GM12878 (cell line): ENCODE results near the gene P4HA1. TPM values are rescaled to one million over a fixed set of nuclear protein-coding genes. Genes with fewer than 3 reads are reported as not detected.

Source experiments
- ATAC-seq: fragments of 200-7000 bp; cut with Tn5 transposase; 3 replicates; pipeline ENCODE4 v1.9.1; 2020; ENCODE audit warnings: mild to moderate bottlenecking, moderate library complexity
- BruUV-seq: library from RNA; stranded (reverse); fragments of 400-500 nt; replicated peaks from 2 replicates; lab custom pipeline; 2021; lab: Mats Ljungman, UMichigan
- CTCF ChIA-PET: fragments of 300-600 bp; sonication (Branson Sonifier 250); formaldehyde crosslinking; extraction: SDS; loops from one replicate; lab custom pipeline; 2021; ENCODE audit warnings: inconsistent platforms; lab: Yijun Ruan, JAX
- POLR2A ChIA-PET: fragments of 350-600 bp; formaldehyde crosslinking; extraction: SDS; loops from one replicate; lab custom pipeline; 2021; ENCODE audit warnings: inconsistent platforms; lab: Charles Lee
- RAD21 ChIA-PET: fragments of 300-600 bp; sonication (Branson Sonifier 250); formaldehyde crosslinking; loops from one replicate; lab custom pipeline; 2023; ENCODE audit warnings: antibody characterized with exemption; ENCODE audit not compliant: unreplicated experiment; lab: Charles Lee
- SMC1A ChIA-PET: fragments of 300-600 bp; sonication (Branson Sonifier 250); formaldehyde crosslinking; loops from one replicate; lab custom pipeline; 2023; ENCODE audit not compliant: unreplicated experiment, uncharacterized antibody; lab: Charles Lee
- DNase-seq: peaks from one replicate; pipeline ENCODE4 v3.0.0-alpha.2; 2011; ENCODE audit warnings: low read depth, low spot score
- FAIRE-seq: peaks from 3 replicates; lab custom pipeline; 2011; peaks lifted over from hg19 to GRCh38; lab: Jason Lieb, UNC
- H2AFZ ChIP-seq: 2 replicates; pipeline ENCODE4 v1.6.0; 2011; ENCODE audit warnings: low read depth, low read length, control low read depth; ENCODE audit not compliant: control insufficient read depth
- H3K27ac ChIP-seq: 2 replicates; pipeline ENCODE4 v1.5.1; 2011; ENCODE audit warnings: control low read depth; ENCODE audit not compliant: control insufficient read depth, insufficient read depth
- H3K27me3 ChIP-seq, 2 experiments: replicated peaks in 1 of 2; 2 replicates each; pipeline versions ENCODE4 v1.6.0 to v1.6.1; 2011; ENCODE audit warnings: low read length in 1 of 2; ENCODE audit not compliant: control insufficient read depth in 2 of 2, insufficient read depth in 2 of 2
- H3K36me3 ChIP-seq, 2 experiments: 2 replicates each; pipeline ENCODE4 v1.5.1; 2011; ENCODE audit warnings: low read length in 1 of 2; ENCODE audit not compliant: control insufficient read depth in 2 of 2, insufficient read depth in 2 of 2
- H3K4me1 ChIP-seq: 2 replicates; pipeline ENCODE4 v1.6.1; 2011; ENCODE audit warnings: mild to moderate bottlenecking, low read length, moderate library complexity, mixed read lengths; ENCODE audit not compliant: control insufficient read depth, insufficient read depth
- H3K4me2 ChIP-seq: 2 replicates; pipeline ENCODE4 v1.6.0; 2011; ENCODE audit warnings: control low read depth; ENCODE audit not compliant: control insufficient read depth, insufficient read depth
- H3K4me3 ChIP-seq: fragments of 200-600 bp; sonication (generic); 2 replicates; pipeline ENCODE4 v1.5.1; 2016
- H3K79me2 ChIP-seq: 2 replicates; pipeline ENCODE4 v1.6.0; 2011; ENCODE audit warnings: low read length; ENCODE audit not compliant: control insufficient read depth, insufficient read depth
- H3K9ac ChIP-seq: 2 replicates; pipeline ENCODE4 v1.8.0; 2011; ENCODE audit warnings: low read length, control low read depth, mixed read lengths; ENCODE audit not compliant: control insufficient read depth, insufficient read depth
- H3K9me3 ChIP-seq: replicated peaks from 3 replicates; pipeline ENCODE4 v1.5.1; 2011; ENCODE audit warnings: mild to moderate bottlenecking, low read length; ENCODE audit not compliant: control insufficient read depth, insufficient read depth
- H4K20me1 ChIP-seq: 2 replicates; pipeline ENCODE4 v1.6.0; 2011; ENCODE audit not compliant: control insufficient read depth, insufficient read depth
- ATF2 ChIP-seq: IDR thresholded peaks from 2 replicates; pipeline ENCODE4 v1.6.1; 2012; ENCODE audit warnings: low read length, inconsistent platforms
- CEBPZ ChIP-seq: fragments of 150-350 bp; IDR thresholded peaks from 2 replicates; pipeline ENCODE4 v1.6.1; 2016; ENCODE audit warnings: low read depth, low read length
- CHD2 ChIP-seq: IDR thresholded peaks from 2 replicates; pipeline ENCODE4 v1.6.1; 2011; ENCODE audit warnings: low read depth, low read length, improper control_type of control experiment, borderline replicate concordance
- E2F4 ChIP-seq: IDR thresholded peaks from 2 replicates; pipeline ENCODE4 v1.6.1; 2012; ENCODE audit warnings: low read depth, low read length, improper control_type of control experiment
- ELK1 ChIP-seq: IDR thresholded peaks from 2 replicates; pipeline ENCODE4 v1.6.1; 2012; ENCODE audit warnings: low read depth, low read length, improper control_type of control experiment
- HCFC1 ChIP-seq: fragments of 150-350 bp; IDR thresholded peaks from 2 replicates; pipeline ENCODE4 v1.6.1; 2014; ENCODE audit warnings: low read length
- POLR2AphosphoS2 ChIP-seq: IDR thresholded peaks from 2 replicates; pipeline ENCODE4 v1.6.1; 2011; ENCODE audit warnings: low read depth, mild to moderate bottlenecking, low read length, improper control_type of control experiment, moderate library complexity
- RELB ChIP-seq: fragments of 450-650 bp; IDR thresholded peaks from 2 replicates; pipeline ENCODE4 v1.6.1; 2017; ENCODE audit warnings: low read depth, mild to moderate bottlenecking, moderate library complexity
- SMARCA5 ChIP-seq: fragments of 450-650 bp; IDR thresholded peaks from 2 replicates; pipeline ENCODE4 v1.6.1; 2017; ENCODE audit warnings: mild to moderate bottlenecking
- ZNF217 ChIP-seq: fragments of 450-650 bp; IDR thresholded peaks from 2 replicates; pipeline ENCODE4 v1.6.1; 2017; ENCODE audit warnings: antibody characterized with exemption, mild to moderate bottlenecking
- WGBS: methylation state at CpG from one replicate; pipeline ENCODE4 v1.1.6; 2016; ENCODE audit warnings: low lambda C conversion rate; ENCODE audit not compliant: insufficient replicate concordance, insufficient coverage; ENCODE audit errors: missing lambda C conversion rate; 5-methylcytosine and 5-hydroxymethylcytosine counted together
- in situ Hi-C: fragments of 300-500 bp; cut with MboI; formaldehyde crosslinking; loops from 9 replicates; pipeline ENCODE4 v1.14.3; 2018; ENCODE audit warnings: mixed read lengths
- intact Hi-C: fragments of 100-400 bp; cut with micrococcal nuclease; formaldehyde crosslinking; loops from one replicate; pipeline ENCODE4 v1.14.2; 2022; ENCODE audit not compliant: unreplicated experiment
- polyA plus RNA-seq, 11 experiments: library from polyadenylated mRNA; depleted of rRNA in 4 of 11; unstranded in 6 of 11; stranded (reverse) in 5 of 11; fragments of >200 nt; fragmentation: Nextera tagmentation in 4 of 11; fragmentation: Illumina TruSeq in 1 of 11; extraction: Ambion mirVana in 4 of 11; extraction: Trizol in 1 of 11; gene quantifications; 1 replicate in 1 of 11; 2 replicates in 10 of 11; pipeline versions ENCODE4 v1.2.1 to v1.2.3, GENCODE V29; 2011 to 2016; ENCODE audit warnings: inconsistent platforms in 2 of 11, missing spikeins in 2 of 11, low read depth in 1 of 11
- total RNA-seq, 4 experiments: library from RNA; depleted of rRNA in 3 of 4; stranded (reverse); fragments of >200 nt in 3 of 4; fragmentation: Illumina TruSeq in 1 of 4; extraction: Trizol in 1 of 4; gene quantifications; 2 replicates each; pipeline versions ENCODE4 v1.2.1 to v1.2.3, GENCODE V29; 2013 to 2021
- TF ChIP-seq, protein P1 (sequence below): IDR thresholded peaks from 2 replicates; pipeline ENCODE4 v1.6.1; 2011; ENCODE audit warnings: borderline replicate concordance, low read depth, mild to moderate bottlenecking, moderate library complexity, low read length; ENCODE audit not compliant: insufficient read depth, poor library complexity, severe bottlenecking

Gene P4HA1
- total and polyA plus RNA-seq, 10 of the 15 experiments (the other 5 are each of a cell fraction or from before 2014, with no cell fraction given), result 15.0 to 160 (median 24.1) TPM

- DNase-seq (peak; percentile 83), ATAC-seq (peak; percentile 95), FAIRE-seq (peak; percentile 98)
- peak within 1 kb of the TSS; percentile 95 for H2AFZ ChIP-seq
- H3K9ac ChIP-seq, result peak within 1 kb of the TSS; percentile 79
- in situ Hi-C loops (no loop called here), intact Hi-C loops (no loop called here)
- peak within 1 kb of the TSS; percentile 92 for H3K4me2 ChIP-seq
- H3K79me2 ChIP-seq, result no peaks in the 10 kb centered on the region
- ChIA-PET RAD21 (interaction anchor here (0.9 to 3.4 kb wide), 6 partner anchors 11 to 57 kb away, joined by 3 to 47 read pairs (median 4); partner anchors contain the start of genes ECD, FAM149B1 and P4HA1), SMC1A (interaction anchor here (0.6 to 3.8 kb wide), 11 partner anchors 9 to 367 kb away, joined by 3 to 41 read pairs (median 4); partner anchors contain the start of gene P4HA1), POLR2A (interaction anchor here (0.5 to 3.7 kb wide), 7 partner anchors 9 to 53 kb away, joined by 3 to 49 read pairs (median 4); partner anchors contain the start of gene P4HA1), CTCF (interaction anchor here (0.6 to 4.0 kb wide), 9 partner anchors 9 to 57 kb away, joined by 3 to 26 read pairs (median 4); partner anchors contain the start of gene P4HA1)
- peaks cover 0 to 5% of the 10 kb centered on the region in 2 experiments; a peak in 1 of 4 replicates for H3K36me3 ChIP-seq
- H3K27ac ChIP-seq, result peak within 1 kb of the TSS; percentile 90
- H3K9me3 ChIP-seq, result no peaks in the 10 kb centered on the region; the same call in 2 of the 3 replicates
- no peaks in the 10 kb centered on the region for H3K27me3 ChIP-seq
- BruUV-seq, result no TSS peak
- 0% methylated on average over 5 of the region's 5 CpGs for WGBS
- H3K4me3 ChIP-seq, result peak within 1 kb of the TSS; percentile 79
- H3K4me1 ChIP-seq, result no peaks in the 10 kb centered on the region
- no peaks in the 10 kb centered on the region for H4K20me1 ChIP-seq
- TF ChIP-seq ZNF217, result no peak
- 0 out of 2 replicates have a peak, but pooled peaks have one; percentile 37 for TF ChIP-seq ATF2
- peak; percentile 8; the same call in 1 of the 2 replicates for TF ChIP-seq SMARCA5
- peak; percentile 48; the same call in 1 of the 2 replicates for TF ChIP-seq RELB
- TF ChIP-seq, protein P1, sequence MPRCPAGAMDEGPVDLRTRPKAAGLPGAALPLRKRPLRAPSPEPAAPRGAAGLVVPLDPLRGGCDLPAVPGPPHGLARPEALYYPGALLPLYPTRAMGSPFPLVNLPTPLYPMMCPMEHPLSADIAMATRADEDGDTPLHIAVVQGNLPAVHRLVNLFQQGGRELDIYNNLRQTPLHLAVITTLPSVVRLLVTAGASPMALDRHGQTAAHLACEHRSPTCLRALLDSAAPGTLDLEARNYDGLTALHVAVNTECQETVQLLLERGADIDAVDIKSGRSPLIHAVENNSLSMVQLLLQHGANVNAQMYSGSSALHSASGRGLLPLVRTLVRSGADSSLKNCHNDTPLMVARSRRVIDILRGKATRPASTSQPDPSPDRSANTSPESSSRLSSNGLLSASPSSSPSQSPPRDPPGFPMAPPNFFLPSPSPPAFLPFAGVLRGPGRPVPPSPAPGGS, result no peak
- no peak for TF ChIP-seq CEBPZ
- TF ChIP-seq ELK1, result peak; percentile 65
- TF ChIP-seq HCFC1, result peak; percentile 99
- 0 out of 2 replicates have a peak, but pooled peaks have one; percentile 52 for TF ChIP-seq POLR2AphosphoS2
- peak; percentile 72; the same call in 1 of the 2 replicates for TF ChIP-seq CHD2
- TF ChIP-seq E2F4, result 0 out of 2 replicates have a peak, but pooled peaks have one; percentile 7
Observed at GRCh38 chr10:73110345-73110849, 13.7 kb upstream of the P4HA1 start, which contains the start of gene NUDT13. TSS of gene NUDT13 (plus strand) at chr10:73110455. CDS start at chr10:73114366, 3,911 bp downstream.
